Stimulated activated CD4-positive, alpha-beta T cell treated with anti-CD3 and anti-CD28 coated beads, Interleukin-1b, Interleukin-23, amount 100 ng/mL, for 4 hours (primary cell): ENCODE measurements around the gene FAM78A.

ENCODE experiments used
- DNase-seq, 2 donors: peaks; one replicate each; pipeline ENCODE4 v3.0.0-alpha.2; 2020; ENCODE audit warnings: low read depth in 2 of 2

The FAM78A gene

GRCh38 chr9:131303381-131304321 is 27.3 kb upstream of the FAM78A start:
- DNase-seq: no peak

DNA sequence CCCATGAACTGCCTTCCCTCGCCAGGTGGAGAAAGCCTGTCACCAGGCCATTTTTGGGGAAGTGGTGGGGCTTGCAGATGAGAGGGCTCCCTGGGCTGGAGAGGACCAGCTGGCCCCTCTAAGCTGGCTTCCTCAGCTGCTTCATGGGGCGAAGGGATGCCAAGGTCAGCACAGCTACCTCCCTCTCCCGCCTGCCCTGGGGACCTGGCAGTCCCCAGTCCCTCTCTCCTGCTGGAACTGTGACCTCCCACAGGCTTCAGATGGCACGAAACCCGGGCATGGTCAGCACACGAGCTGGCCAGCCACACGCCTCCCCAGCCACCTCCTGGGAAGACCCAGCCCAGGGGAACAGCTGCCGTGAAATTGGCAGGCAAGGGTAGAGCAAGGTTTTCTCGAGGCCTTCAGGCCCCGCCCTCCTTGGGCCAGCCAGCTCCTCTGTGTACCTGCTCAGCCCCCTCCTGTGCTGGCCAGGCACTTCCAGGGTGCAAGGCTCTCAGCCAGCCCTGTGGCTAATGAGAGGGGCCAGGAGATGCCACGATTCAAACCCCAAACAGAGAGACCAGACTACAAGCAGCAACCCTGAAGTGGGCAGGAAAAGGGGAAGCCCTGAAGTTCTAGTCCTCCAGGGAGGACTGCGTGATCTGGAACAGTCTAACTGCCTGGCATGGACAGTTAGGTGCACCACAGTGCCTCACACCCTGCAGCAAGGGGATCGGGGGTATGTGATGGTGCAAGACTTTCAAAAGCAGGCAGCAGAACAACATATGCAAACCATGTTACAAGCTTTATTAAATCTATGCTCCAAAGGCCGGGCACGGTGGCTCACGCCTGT is 26.1 kb upstream of the FAM78A start:
- DNase-seq: no peak

DNA sequence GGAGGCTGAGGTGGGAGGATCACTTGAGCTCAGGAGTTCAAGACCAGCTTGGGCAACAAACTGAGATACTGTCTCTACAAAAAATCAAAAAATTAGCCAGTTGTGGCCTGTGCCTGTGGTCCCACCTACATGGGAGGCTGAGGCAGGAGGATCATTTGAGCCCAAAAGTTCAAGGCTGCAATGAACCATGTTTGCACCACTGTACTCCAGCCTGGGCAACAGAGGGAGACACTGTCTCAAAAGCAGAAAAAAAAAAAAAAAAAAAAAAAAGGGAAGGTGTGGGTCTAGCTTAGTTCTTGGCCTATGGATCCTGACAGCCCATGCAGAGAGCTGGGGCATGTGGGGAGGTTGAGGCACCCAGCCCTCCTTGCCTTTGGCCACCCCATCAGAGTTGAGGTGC is 24.1 kb upstream of the FAM78A start:
- no peak for DNase-seq

DNA sequence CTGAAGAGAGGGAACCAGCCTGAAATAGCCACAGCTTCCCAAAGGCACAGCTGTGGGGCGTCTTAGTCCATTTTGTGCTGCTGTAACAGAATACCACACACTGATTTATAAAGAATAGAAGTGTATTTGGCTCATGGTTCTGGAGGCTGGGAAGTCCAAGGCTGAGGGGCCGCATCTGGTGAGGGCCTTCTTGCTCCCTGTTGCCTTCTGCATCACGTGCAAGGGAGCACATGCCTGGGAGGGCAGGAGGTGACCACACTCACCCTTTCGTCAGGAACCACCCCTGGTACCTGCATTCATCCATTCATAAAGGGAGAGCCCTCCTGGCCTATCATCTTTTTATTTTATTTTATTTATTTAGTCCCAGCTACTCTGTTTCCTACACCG is 23.6 kb upstream of the FAM78A start:
- DNase-seq: no peak

DNA sequence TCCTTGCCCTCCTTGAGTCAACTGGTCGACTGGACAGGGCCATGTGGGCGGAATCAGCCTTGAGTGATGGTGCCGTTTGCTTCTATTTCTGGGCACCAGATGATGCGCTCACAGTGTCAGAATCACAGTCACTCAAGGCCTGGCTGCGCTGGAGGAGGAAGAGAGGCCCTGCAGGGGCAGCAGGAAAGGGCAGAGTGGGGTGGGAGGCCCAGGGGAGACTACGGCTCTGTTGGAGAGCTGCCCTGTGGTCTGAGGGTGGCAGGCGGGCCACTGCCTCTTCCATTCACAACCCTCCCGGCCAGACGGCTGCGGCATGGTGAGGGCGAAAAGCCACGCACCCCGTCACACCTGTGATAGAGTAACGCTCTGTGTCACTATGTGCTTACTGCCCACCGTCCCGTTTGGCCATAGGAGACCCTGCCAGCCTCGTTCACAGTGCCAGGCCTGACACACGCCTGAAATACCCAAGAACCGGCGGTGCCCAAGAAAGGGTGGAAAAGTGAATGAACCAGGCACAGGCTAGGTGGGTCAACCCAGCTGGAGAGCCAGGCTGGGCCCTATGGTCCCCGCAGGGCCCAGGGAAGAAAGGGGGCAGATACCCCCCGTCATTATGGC is 23.1 kb upstream of the FAM78A start:
- DNase-seq: no peak

DNA sequence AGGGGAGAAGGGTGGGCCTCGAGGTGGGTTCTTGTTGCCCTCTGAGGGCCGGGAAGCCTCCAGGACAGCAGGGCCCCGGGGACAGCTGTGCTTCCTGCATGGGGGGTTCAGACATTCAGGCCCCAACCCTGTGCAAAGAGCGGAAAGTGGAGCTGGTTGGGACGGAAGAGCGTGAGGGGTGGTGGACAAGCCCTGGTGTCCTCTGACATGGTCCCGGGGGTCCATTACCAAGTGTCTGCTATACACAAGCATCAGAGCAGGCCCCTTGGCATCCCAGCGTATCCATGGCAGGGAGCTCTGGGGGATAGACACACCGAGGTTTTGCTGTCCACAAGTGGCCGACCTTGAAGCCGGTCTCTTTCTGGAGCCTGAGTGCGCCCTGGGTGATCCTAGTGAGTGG is 22.5 kb upstream of the FAM78A start:
- DNase-seq: no peak

DNA sequence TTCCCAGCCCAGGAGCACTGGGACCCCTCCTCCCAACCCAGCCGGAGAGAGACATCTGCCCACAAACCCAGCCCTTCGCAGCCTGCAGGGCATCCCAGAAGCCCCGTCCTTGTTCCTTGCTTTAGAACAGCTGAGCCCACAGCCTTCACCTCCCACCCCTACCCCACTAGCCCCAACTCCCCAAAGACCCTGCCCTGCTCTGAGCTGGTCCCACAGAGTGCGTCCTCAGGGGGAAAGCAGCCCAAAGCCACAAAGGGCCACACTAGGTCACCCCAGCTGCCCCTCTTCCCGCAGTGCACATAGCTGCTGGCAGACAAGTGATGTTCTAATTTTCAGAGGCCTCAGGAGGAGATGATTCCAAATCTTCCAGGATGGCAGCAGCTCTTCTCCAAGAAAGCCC is 22.0 kb upstream of the FAM78A start:
- DNase-seq: no peak

- DNase-seq: no peak
Measured at GRCh38 chr9:131297903-131298302, 21.6 kb upstream of the FAM78A start.

DNA sequence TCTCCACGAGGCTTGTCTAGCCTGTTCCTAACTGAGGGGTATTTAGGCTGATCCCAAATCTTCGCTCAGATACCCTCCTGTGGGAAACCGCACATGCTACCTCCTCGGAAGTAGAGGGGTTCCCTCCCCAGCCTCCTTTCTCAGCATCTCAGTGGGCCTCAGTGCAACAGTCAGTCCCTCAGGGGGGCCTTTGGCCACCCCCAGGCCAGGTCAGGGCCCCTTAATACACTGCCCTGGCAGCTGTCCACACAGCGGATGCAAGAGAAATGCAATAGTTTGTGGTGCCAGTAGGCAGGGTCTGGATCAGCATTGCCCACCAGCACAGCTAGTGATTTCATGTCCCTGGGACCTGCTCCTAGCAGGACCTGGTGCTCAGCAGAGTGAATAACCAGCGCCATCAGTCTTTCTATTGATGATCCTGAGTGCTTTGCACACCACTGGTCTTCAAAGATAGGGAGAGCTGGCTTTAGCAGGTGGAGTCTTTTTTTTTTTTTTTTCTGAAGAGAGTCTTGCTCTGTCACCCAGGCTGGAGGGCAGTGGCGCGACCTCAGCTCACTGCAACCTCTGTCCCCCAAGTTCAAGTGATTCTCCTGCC is 20.7 kb upstream of the FAM78A start:
- no peak for DNase-seq

- DNase-seq: no peak
Measured at GRCh38 chr9:131296460-131296859, 20.1 kb upstream of the FAM78A start.

DNA sequence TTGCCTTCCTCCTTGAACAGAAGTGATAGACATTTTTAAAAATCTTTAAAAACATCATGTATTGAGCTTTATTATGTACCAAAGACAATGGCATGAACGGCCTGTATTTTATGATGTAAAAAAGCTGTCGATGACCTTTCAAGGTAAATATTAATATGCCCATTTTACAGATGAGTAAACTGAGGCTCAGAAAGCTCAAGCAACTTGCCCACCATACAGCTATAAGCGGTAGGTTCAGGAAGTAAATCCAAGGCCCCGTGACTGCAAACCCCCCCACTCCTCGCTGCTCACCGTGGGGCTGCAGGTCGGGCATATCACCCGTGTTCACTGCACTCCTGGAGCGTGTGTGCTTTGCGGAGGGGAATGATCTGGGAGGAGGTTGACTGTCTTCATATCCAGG is 16.6 kb upstream of the FAM78A start:
- no peak for DNase-seq

DNA sequence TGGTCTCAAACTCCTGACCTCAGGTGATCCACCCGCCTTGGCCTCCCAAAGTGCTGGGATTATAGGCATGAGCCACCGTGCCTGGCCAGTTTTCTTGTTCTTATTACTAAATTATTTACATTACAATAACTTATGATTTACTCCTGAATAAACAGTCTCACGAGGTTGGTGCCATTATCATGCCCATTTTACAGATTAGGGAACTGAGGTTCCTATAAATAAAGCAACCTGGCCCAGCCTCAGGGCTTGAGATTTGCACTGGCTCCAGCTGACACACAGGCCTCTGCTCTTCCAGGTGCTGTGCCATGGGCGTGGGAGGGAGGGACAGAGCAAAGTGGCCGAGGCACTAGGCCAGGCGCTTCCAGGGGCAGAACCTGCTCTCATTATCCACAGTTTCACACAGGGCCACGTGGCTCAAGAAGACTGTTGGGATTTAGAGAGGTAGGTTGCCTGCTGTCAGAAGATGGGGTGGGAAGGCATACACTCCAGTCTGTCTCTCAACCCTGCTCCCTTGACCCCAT is 15.5 kb upstream of the FAM78A start:
- DNase-seq: no peak

DNA sequence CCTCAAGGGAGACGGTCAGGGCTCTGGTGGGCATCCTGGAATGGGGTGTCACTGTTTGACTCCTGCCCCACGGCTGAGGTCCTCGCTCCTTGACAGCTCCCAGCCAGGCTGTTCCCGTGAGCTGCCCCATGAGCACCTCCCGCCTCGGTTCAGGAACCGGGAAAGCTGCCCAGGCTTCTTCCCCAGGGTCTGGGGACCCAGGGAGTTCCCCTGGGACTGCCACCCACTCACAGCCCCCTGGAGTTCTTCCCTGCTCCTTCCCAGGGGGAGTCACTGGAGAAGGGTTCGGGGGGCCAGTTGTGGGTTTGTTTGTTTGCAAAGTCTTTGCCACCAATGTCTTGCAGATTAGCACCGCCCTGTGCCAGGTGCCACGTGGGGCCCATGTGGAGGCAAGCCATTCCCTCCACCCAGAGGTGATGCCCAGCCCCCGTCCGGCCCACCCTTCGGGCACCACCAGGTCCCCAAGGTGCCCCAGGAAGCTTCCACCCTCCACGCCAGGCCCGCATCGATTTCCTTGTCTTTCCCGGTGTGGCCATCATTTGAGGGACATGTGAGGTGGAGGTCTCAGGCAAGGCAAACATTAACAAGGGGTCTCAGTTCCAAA is 14.6 kb upstream of the FAM78A start:
- DNase-seq: no peak

DNA sequence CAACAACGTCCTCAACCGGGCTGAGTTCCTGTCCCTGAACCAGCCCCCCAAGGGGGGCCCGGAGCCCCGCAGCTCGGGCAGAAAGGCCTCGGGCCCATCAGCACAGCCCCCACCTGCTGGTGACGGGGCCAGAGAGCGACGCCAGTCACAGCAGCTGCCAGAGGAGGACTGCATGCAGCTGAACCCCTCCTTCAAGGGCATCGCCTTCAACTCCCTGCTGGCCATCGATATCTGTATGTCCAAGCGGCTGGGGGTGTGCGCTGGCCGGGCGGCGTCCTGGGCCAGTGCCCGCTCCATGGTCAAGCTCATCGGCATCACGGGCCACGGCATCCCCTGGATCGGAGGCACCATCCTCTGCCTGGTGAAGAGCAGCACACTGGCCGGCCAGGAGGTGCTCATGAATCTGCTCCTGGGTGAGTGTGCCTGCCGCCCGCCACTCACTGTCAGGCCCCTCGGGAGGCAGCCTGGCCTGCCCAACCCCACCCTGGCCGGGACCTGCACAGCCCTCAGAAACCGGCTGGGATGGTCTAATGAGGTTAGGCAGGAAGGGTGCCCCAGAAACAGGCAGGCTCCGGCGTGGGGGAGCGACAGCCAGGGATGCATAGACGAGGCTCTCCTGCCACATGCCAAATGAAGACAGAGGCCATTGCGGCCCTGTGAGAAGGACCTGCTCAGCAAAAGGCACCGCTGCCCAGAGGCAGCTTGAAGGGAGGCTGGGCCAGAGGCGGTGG is 13.9 kb upstream of the FAM78A start:
- no peak for DNase-seq

GRCh38 chr9:131289301-131290035 is 13.2 kb upstream of the FAM78A start, which contains the start of gene PLPP7:
Gene PLPP7, plus strand, starts transcription at chr9:131289723. Its CDS starts 275 bp downstream, at chr9:131289998.
- DNase-seq: no peak

- no peak for DNase-seq
Measured at GRCh38 chr9:131288217-131288616, 11.9 kb upstream of the FAM78A start.

- no peak for DNase-seq
Measured at GRCh38 chr9:131287359-131287758, 11.0 kb upstream of the FAM78A start.

DNA sequence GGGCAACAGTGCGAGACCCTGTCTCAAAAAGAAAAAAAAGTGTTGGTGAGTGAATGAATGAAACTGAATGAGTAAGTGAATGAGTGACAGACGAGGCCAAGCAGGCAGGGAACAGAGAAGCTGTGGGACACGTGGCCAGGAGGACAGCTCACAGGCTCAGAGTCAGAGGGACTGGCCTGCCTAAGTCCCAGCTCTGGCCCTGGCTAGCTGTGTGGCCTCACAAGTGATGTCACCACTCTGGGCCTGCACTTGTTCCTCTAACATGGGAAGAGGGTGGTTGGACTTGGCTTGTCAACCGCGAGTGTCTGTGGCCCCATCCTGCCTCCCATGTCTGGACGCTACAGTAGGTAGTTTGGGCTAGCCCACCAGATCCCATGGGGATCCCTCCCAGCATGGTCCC is 8.5 kb upstream of the FAM78A start:
- no peak for DNase-seq

- DNase-seq: no peak
Measured at GRCh38 chr9:131282688-131283422, 6.5 kb upstream of the FAM78A start.
